GM18519 (cell line): ENCODE measurements around the gene DAPK1.

Source experiments
- ATAC-seq: cut with Tn5 transposase; IDR thresholded peaks from one replicate; pipeline ENCODE4 v1.9.1; 2021; ENCODE audit warnings: mild to moderate bottlenecking, moderate library complexity; ENCODE audit not compliant: unreplicated experiment, low FRiP score

The DAPK1 gene

DNA sequence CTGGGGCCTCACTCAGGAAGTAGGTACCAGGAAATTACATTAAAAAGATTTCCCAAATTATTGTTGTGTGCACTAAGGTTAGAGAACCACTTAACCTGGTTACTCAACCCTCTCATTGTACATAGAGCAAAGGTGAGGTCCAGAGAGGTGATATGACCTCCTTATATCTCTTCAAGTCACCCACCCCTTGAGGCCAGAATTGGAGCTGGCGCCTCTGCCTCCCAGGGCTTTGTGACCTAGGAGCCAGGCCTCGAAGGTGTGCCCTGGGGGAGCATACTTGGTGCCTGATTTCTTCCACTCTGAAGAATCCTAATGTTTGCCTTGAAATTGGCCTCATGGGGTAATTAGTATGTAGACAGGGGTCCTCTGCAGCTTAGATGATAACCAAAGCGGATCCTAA, 133.2 kb downstream of the DAPK1 start:
- ATAC-seq: no peak

GRCh38 chr9:87635656-87636501, 138.2 kb downstream of the DAPK1 start:
- ATAC-seq: no peak

- no peak for ATAC-seq
These were observed 140.6 kb downstream of the DAPK1 start for GRCh38 chr9:87638292-87638691.

GRCh38 chr9:87639949-87640348, 142.3 kb downstream of the DAPK1 start:
- no peak for ATAC-seq

GRCh38 chr9:87640385-87640795, 142.7 kb downstream of the DAPK1 start:
- no peak for ATAC-seq

GRCh38 chr9:87641067-87641466, 143.4 kb downstream of the DAPK1 start:
- no peak for ATAC-seq

DNA sequence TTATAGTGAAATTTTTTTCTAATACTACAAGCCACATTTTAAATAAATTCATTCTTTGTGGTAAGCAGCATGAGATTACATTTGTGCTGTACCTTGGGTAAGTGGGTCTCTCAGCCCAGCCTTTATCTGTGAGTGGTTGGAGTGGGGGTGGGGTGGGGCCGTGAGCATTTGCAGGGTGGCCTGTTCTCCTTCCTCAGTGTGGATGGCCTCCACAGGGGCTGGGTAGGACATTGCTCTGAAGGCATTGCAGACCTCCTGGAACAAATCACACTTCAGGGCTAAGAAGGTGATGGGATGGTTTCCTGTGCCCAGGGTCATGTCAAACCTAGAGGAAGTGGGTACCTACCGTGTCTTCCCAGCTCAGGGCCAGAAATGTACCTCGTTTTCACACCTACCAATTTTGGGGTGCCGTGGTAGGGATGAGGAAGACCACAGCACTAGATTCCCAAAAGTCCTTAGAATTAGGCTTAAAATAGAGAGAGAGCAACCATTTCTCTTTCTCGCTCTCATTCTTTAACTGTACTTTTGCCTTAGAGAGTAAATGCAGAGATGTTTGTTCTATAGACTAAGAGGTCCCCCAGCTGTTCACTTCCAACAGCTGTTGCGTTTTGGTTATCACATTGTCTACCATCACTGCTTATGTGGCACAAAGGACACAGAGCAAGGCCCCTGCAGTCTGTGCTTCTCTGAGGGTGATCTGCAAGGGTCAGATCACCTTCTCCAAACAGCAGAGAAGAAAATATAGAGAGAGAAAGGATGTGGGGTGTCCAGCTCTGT, 144.9 kb downstream of the DAPK1 start:
- ATAC-seq: no peak

GRCh38 chr9:87643107-87643650, 145.5 kb downstream of the DAPK1 start:
- ATAC-seq: no peak

GRCh38 chr9:87643778-87644570, 146.3 kb downstream of the DAPK1 start:
- ATAC-seq: no peak

GRCh38 chr9:87644659-87645058, 147.0 kb downstream of the DAPK1 start:
- ATAC-seq: no peak

DNA sequence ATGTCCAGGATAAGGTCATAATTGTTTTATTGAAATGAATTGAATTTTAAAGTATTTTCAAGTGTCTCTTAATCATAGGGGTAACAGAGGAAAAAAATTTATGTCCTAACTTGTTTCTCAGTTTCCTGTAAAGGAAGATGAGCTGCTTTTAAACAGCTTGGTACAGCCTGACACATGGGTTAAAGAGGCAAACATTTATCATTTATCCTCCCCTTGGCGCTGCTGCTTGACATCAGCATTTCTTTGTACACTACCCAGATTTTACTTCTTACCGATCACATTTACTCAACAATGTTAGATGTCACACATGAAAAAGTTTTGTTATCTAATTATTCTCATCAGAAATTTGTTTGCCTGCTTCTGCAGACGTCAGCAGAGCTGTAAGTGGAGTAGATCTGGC, 148.9 kb downstream of the DAPK1 start:
- ATAC-seq: no peak

DNA sequence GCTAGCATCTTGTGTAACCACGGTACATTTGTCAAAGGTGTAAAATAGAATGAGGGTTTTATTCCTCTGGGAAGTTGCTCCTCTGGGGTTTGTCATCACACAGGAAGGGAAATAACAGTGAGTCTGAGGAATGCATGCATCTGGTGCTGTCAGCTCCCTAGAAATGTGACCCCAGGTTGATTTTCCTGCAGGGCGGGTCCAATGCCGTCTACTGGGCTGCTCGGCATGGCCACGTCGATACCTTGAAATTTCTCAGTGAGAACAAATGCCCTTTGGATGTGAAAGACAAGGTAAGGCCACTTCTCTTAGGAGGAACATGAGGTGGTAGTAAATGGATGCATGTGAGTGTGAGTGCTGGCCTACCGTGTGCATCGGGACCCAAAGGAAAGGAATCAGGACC, 149.4 kb downstream of the DAPK1 start:
- ATAC-seq: no peak

DNA sequence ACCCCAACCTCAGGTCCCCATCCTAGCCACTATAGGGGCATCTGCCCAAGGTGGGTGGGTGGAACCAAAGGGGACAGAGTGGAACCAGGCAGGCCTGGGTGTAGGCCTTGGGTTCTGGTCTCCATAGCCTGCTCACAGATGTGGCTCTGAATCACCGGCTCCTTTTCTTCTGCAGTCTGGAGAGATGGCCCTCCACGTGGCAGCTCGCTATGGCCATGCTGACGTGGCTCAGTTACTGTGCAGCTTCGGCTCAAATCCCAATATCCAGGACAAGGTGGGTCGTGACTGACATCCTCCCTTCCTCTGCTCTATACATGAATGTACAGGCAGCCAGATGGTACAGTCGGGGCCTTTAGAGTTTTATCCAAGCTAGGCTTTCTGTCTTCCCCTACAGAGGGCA, 150.9 kb downstream of the DAPK1 start:
- no peak for ATAC-seq

GRCh38 chr9:87650611-87651295, 153.1 kb downstream of the DAPK1 start:
- no peak for ATAC-seq

DNA sequence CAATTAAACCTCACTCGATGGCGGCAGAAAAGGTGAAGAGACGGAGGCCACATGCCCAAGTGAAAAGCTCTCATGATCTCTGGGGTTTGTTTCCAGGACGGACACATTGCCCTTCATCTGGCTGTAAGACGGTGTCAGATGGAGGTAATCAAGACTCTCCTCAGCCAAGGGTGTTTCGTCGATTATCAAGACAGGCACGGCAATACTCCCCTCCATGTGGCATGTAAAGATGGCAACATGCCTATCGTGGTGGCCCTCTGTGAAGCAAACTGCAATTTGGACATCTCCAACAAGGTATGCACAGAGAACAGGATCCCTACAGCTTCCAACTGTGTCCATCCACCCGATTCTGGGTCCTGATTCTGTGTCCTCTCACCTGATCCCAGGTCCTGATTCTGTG, 153.8 kb downstream of the DAPK1 start:
- ATAC-seq: no peak

GRCh38 chr9:87653941-87654340, 156.3 kb downstream of the DAPK1 start:
- no peak for ATAC-seq

GRCh38 chr9:87655731-87656130, 158.1 kb downstream of the DAPK1 start:
- no peak for ATAC-seq

GRCh38 chr9:87656485-87656884, 158.8 kb downstream of the DAPK1 start:
- ATAC-seq: no peak

DNA sequence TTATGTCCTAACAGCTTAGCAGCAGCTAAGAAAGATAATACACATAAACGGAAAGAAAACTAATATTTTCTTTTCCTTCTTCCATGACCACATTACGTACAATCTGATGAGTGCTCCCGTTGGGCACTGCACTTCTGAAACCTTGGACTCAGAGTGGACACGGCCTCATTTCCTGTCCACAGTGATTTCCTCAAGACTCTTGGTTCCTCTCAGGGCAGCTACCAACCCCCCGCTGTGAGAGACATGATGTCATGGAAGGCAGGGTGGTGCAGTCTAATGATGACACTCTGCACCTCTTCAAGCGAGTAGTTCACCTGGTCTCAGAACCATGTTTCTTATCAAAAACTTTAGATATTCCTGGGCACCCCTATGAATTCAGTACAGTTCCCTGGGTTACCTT, 159.5 kb downstream of the DAPK1 start:
- ATAC-seq: no peak

GRCh38 chr9:87657893-87658292, 160.2 kb downstream of the DAPK1 start:
- ATAC-seq: no peak
